GM20000 (cell line): ENCODE results near the gene GSK3A.
A peak's percentile ranks its signal among the peaks of the same experiment; 100 is the strongest.

Experiments
- DNase-seq: peaks from one replicate; pipeline ENCODE4 v3.0.0; 2012; ENCODE audit warnings: low spot score
- CTCF ChIP-seq: IDR thresholded peaks from 2 replicates; pipeline ENCODE4 v1.5.1; 2012; ENCODE audit warnings: mild to moderate bottlenecking, control low read depth; ENCODE audit errors: extremely low read depth, missing control alignments

The GSK3A gene

DNA sequence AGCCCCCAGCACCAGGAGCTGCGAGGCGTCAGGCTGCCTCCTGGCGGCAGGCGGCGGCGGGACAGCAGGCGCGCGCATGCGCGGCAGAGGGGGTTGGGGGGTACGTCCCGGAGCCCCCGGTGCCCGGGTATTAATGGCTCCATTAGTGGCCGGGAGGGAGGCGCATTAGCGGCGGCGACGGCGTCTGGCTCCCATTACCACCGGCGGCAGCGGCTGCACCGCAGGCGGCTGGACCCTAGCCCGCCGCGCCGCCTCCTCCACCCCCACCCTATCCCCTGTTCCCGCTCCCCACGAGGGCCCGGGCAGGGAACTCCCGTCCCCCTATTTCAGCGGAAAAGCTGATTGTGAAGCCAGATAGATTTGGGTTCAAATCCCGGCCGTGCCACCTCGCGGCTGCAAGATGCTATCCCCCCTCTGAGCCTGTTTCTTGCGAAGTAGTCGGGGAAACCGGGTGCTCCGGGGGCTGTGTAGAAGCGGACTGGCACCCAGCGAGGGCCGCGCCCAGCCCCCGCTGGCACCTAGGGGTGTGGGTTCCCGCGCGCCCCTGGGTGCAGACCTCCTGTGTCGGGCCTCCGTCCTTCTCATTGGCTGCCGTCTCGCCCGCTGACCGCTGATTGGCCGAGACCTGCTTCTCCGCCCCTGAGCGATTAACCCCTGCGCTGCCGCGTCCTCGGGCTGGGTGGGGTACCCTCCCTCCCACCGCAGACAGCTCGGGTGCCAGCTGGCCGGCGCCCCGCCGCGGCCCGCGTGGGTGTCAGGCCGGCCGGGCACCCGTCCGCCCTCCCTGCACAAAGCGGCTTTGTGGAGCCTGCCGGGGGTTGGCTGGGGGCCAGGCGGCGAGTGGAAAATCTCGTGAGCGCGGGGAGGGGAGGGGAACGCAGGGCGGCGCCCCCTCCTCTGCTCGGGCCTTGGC is 37.8 kb upstream of the GSK3A start:
- peak; percentile 95 for DNase-seq
- peak; percentile 98 for TF ChIP-seq CTCF

DNA sequence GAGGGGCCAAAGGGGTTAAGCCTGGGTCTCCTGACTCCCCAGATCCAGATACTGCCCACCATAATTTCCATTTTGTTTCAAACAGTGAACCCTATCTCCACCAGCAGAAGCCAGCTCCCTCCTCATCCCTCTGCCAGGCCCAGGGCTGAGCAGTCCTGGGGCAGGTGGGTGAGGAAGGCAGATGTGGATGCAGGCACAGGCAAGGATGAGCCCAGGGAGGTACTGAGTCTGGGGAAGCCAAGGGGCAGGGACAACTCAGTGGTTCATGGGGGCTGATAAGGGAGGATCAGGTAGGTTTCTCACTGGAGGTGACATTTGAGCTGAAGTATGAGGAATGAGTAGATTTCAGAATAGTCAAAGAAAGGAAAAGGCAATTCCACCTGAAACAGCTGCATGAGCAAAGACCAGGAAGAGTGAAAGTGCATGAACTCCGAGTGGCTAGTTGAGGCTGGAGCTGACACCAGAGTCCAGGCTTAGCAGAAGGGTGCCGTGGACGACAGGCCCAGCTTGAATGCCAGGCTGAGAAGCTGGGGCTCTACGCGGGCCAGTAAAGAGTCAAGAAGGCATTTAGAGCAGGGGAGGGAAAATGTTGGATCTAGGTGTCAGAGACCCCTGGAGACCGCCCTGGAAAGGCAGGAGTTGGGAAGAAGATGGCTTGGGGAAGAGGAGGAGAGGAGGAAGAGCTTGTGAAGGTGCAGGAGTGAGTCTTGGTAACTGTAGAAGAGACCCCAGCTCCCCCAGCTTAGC is 36.9 kb upstream of the GSK3A start:
- no peak for DNase-seq
- no peak for TF ChIP-seq CTCF

GRCh38 chr19:42278452-42279154 is 36.2 kb upstream of the GSK3A start:
- TF ChIP-seq CTCF: no peak
- DNase-seq: no peak

GRCh38 chr19:42277821-42278451 is 35.5 kb upstream of the GSK3A start:
- TF ChIP-seq CTCF: no peak
- no peak for DNase-seq

DNA sequence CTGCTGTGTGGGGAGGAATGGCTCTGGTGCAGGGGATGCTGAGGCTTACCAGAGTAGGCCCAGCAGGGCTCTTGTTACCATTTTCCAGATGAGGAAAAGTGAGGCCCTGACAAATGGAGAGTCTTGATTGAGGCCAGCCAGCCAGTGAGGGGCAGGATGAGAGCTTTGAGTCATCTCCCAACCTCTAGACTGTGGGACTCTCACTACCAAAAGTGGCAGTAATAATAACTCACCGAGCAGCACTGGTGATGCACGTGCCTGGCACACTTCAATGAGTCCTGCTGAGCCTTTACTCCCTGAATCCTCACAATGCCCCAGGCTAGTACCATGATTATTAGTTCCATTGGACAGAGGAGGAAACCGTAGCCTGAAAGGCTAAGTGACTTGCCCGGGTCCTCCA is 34.4 kb upstream of the GSK3A start:
- no peak for DNase-seq
- no peak for TF ChIP-seq CTCF

DNA sequence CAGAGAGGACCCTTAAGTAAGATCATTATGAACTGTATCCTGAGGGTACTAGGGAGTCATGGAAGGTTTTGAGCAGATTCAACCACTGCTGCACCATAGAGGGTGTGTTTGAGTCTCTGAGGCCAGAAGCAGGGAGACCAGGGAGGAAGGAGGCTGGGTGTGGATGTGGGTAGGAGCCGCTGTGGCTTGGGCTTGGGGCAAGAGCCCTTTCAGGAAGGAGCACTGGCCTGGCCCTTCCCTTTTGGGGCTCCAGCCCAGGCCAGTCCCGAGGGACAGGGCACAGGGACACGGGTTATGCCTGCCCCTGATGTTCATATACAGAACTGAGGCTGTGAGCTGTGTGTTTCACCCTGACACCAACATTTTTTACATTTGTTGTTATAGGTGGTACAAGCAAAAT is 33.9 kb upstream of the GSK3A start:
- no peak for DNase-seq
- no peak for TF ChIP-seq CTCF
